K562 (cell line): Measurements from ENCODE around the gene HSF5. TPM values are rescaled to one million over a fixed set of nuclear protein-coding genes. Genes with fewer than 3 reads are reported as not detected.

Experiments used
- ATAC-seq: fragments of 200-7000 bp; cut with Tn5 transposase; 3 replicates; pipeline ENCODE4 v1.9.1; 2020; ENCODE audit warnings: moderate library complexity
- BruUV-seq: library from RNA; stranded (reverse); fragments of 400-500 nt; replicated peaks from 2 replicates; lab custom pipeline; 2021; lab: Mats Ljungman, UMichigan
- CTCF ChIA-PET: fragments of 300-600 bp; formaldehyde crosslinking; extraction: SDS; loops from one replicate; lab custom pipeline; 2021; ENCODE audit warnings: low intra/inter-chr PET ratio; lab: Yijun Ruan, JAX
- POLR2A ChIA-PET: fragments of 300-600, 350-650 bp; sonication (Branson Sonifier 250); formaldehyde crosslinking; extraction: SDS; loops from one replicate; lab custom pipeline; 2021; ENCODE audit warnings: antibody characterized with exemption, inconsistent platforms; lab: Yijun Ruan, JAX
- DNase-seq, 4 experiments: peaks; one replicate each; pipeline versions ENCODE4 v3.0.0 to v3.0.0-alpha.2; 2011 to 2018; ENCODE audit warnings: low spot score in 3 of 4, mixed read lengths in 3 of 4; ENCODE audit errors: extremely low read depth in 1 of 4
- FAIRE-seq: peaks from 2 replicates; lab custom pipeline; 2011; peaks lifted over from hg19 to GRCh38; lab: Jason Lieb, UNC
- H2AFZ ChIP-seq: 2 replicates; pipeline ENCODE4 v1.6.0; 2011; ENCODE audit warnings: low read depth, low read length, control low read depth, inconsistent platforms
- H3K27ac ChIP-seq: fragments of 200-600 bp; 3 replicates; pipeline ENCODE4 v1.8.0; 2011; ENCODE audit warnings: low read depth, mild to moderate bottlenecking, control low read depth, inconsistent platforms, low read length, moderate library complexity, mixed read lengths; ENCODE audit errors: extremely low read depth
- H3K27me3 ChIP-seq, 2 experiments: fragments of 300-600 bp in 1 of 2; 2 replicates in 1 of 2; 3 replicates in 1 of 2; pipeline versions ENCODE4 v1.6.0 to v1.8.0; 2011; ENCODE audit warnings: inconsistent platforms in 2 of 2, low read length in 2 of 2, mild to moderate bottlenecking in 1 of 2, mixed read lengths in 1 of 2, moderate library complexity in 1 of 2; ENCODE audit not compliant: control insufficient read depth in 2 of 2, insufficient read depth in 2 of 2
- H3K36me3 ChIP-seq: fragments of 300-600 bp; 3 replicates; pipeline ENCODE4 v1.8.0; 2011; ENCODE audit warnings: mild to moderate bottlenecking, low read length, inconsistent platforms; ENCODE audit not compliant: control insufficient read depth, insufficient read depth
- H3K4me1 ChIP-seq, 2 experiments: fragments of 200-600 bp in 1 of 2; replicated peaks in 1 of 2; 2 replicates in 1 of 2; 3 replicates in 1 of 2; pipeline versions ENCODE4 v1.5.1 to v1.8.0; 2011; ENCODE audit warnings: inconsistent platforms in 2 of 2, low read length in 2 of 2, mild to moderate bottlenecking in 1 of 2, mixed read lengths in 1 of 2, moderate library complexity in 1 of 2; ENCODE audit not compliant: control insufficient read depth in 2 of 2, insufficient read depth in 2 of 2
- H3K4me2 ChIP-seq: 2 replicates; pipeline ENCODE4 v1.6.1; 2011; ENCODE audit warnings: low read length, control low read depth, inconsistent platforms, mixed read lengths; ENCODE audit not compliant: insufficient read depth
- H3K4me3 ChIP-seq: fragments of 200-600 bp; sonication (generic), shearing (Covaris generic); 2 replicates; pipeline ENCODE4 v1.5.1; 2016; ENCODE audit warnings: control low read depth, inconsistent platforms
- H3K79me2 ChIP-seq: fragments of 200-600 bp; 3 replicates; pipeline ENCODE4 v1.8.0; 2011; ENCODE audit warnings: low read length, inconsistent platforms; ENCODE audit not compliant: control insufficient read depth, insufficient read depth
- H3K9ac ChIP-seq, 2 experiments: 2 replicates each; pipeline versions ENCODE4 v1.6.0 to v1.6.1; 2011; ENCODE audit warnings: low read depth in 2 of 2, low read length in 2 of 2, control low read depth in 1 of 2, inconsistent platforms in 1 of 2, mild to moderate bottlenecking in 1 of 2, mixed read lengths in 1 of 2; ENCODE audit not compliant: insufficient read depth in 1 of 2
- H3K9me1 ChIP-seq: one replicate; pipeline ENCODE4 v1.6.0; 2011; ENCODE audit warnings: inconsistent platforms, mild to moderate bottlenecking, low read length, moderate library complexity; ENCODE audit not compliant: control insufficient read depth, insufficient read depth
- H3K9me3 ChIP-seq: replicated peaks from 2 replicates; pipeline ENCODE4 v1.5.1; 2011; ENCODE audit warnings: low read depth, low read length, inconsistent platforms; ENCODE audit not compliant: control insufficient read depth, insufficient read depth
- H4K20me1 ChIP-seq: replicated peaks from 2 replicates; pipeline ENCODE4 v1.6.1; 2011; ENCODE audit warnings: low read length, inconsistent platforms, mixed read lengths; ENCODE audit not compliant: control insufficient read depth, insufficient read depth
- KLF16 ChIP-seq: IDR thresholded peaks from 2 replicates; pipeline ENCODE4 v1.6.1; 2016; ENCODE audit warnings: antibody characterized with exemption
- MIER1 ChIP-seq: fragments of 450-650 bp; IDR thresholded peaks from 2 replicates; pipeline ENCODE4 v1.6.1; 2016; ENCODE audit warnings: antibody characterized with exemption, mild to moderate bottlenecking, low read depth
- NFE2 ChIP-seq: IDR thresholded peaks from 2 replicates; pipeline ENCODE4 v1.6.1; 2014; ENCODE audit warnings: antibody characterized with exemption, low read depth
- NFYB ChIP-seq: IDR thresholded peaks from 2 replicates; pipeline ENCODE4 v1.6.1; 2011; ENCODE audit warnings: mild to moderate bottlenecking, moderate library complexity; ENCODE audit not compliant: insufficient read length; ENCODE audit errors: extremely low read depth
- PHF20 ChIP-seq: fragments of 450-650 bp; IDR thresholded peaks from 2 replicates; pipeline ENCODE4 v1.6.1; 2018; ENCODE audit not compliant: partially characterized antibody
- ZC3H4 ChIP-seq: sonication (generic); formaldehyde crosslinking; IDR thresholded peaks from 2 replicates; pipeline ENCODE4 v1.9.0; 2021; ENCODE audit warnings: missing genetic modification reagents, borderline replicate concordance
- ZNF586 ChIP-seq: fragments of 450-650 bp; formaldehyde crosslinking; conservative IDR thresholded peaks from 2 replicates; pipeline ENCODE4 v1.4.0; 2020; ENCODE audit warnings: mild to moderate bottlenecking, moderate library complexity
- WGBS: fragments of 100-300 bp; shearing (Covaris generic); methylation state at CpG from one replicate; pipeline ENCODE4 v1.1.6; 2016; ENCODE audit warnings: low coverage, mixed read lengths; ENCODE audit not compliant: insufficient coverage; ENCODE audit errors: missing lambda C conversion rate; 5-methylcytosine and 5-hydroxymethylcytosine counted together
- in situ Hi-C: fragments of 300-500 bp; cut with MboI; formaldehyde crosslinking; loops from 4 replicates; pipeline ENCODE4 v1.15.0; 2018; ENCODE audit warnings: inconsistent platforms, mixed read lengths
- intact Hi-C: fragments of 100-400 bp; cut with micrococcal nuclease; formaldehyde crosslinking; loops from 2 replicates; pipeline ENCODE4 v1.14.2; 2022
- polyA plus RNA-seq, 8 experiments: library from polyadenylated mRNA; depleted of rRNA in 4 of 8; stranded (reverse) in 5 of 8; unstranded in 3 of 8; fragments of >200 nt; fragmentation: Nextera tagmentation in 2 of 8; fragmentation: Illumina TruSeq in 1 of 8; extraction: Ambion mirVana in 2 of 8; extraction: Trizol in 1 of 8; gene quantifications; 2 replicates each; pipeline versions ENCODE4 v1.2.1 to v1.2.3, GENCODE V29; 2011 to 2014; ENCODE audit warnings: inconsistent platforms in 1 of 8, missing spikeins in 1 of 8
- total RNA-seq, 7 experiments: library from RNA; depleted of rRNA in 6 of 7; stranded (reverse); fragments of >200 nt in 6 of 7; fragmentation: Illumina TruSeq in 2 of 7; extraction: Trizol in 2 of 7; gene quantifications; 2 replicates each; pipeline versions ENCODE4 v1.2.1 to v1.2.3, GENCODE V29; 2011 to 2021; ENCODE audit warnings: low replicate concordance in 1 of 7

The HSF5 gene
- total and polyA plus RNA-seq, 9 of the 15 experiments (the other 6 are each of a cell fraction or from before 2014, with no cell fraction given) = 0.04 TPM; not detected in 8

DNA sequence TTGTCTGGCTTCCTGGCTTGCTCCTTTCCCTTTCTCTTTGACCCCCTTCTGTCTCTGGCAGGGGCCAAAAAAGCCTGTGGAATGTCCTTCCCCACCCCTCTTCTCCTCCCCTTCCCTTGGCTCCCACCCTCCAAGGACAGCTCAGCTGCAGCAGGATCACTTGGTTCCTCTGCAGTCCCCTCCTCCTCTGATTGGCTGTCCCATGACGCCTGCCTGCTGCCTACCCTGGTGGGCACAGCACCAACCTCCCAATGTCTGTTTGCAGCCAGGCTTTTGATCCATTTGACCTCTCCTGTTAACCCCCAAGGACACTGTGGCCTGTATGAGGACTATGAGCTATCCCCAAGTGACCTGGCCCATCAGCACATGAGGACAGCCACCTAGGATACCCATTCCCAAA, 41.1 kb upstream of the HSF5 start:
- in situ Hi-C loops (no loop called here), intact Hi-C loops (no loop called here)
- Histone ChIP-seq H3K4me2 (no peak overlapping the region), H3K27me3 (no peaks in the 10 kb centered on the region), H3K9me1 (no peaks in the 10 kb centered on the region), H3K4me3 (no peak overlapping the region), H3K79me2 (no peaks in the 10 kb centered on the region), H2AFZ (no peak overlapping the region), H3K9me3 (no peaks in the 10 kb centered on the region), H4K20me1 (peaks cover 4% of the 10 kb centered on the region), H3K4me1 (peaks cover 2 to 16% of the 10 kb centered on the region in 2 experiments; a peak in 4 of 5 replicates), H3K27ac (no peak overlapping the region), H3K9ac (no peak overlapping the region), H3K36me3 (no peaks in the 10 kb centered on the region)
- FAIRE-seq = no peak
- no peak for DNase-seq
- WGBS = 13% methylated on average over 1 of the region's 1 CpG
- no peak for ATAC-seq
- no TSS peak for BruUV-seq
- TF ChIP-seq PHF20 = no peak
- TF ChIP-seq NFYB = peak; percentile 12
- CTCF ChIA-PET = no interaction called here
- POLR2A ChIA-PET = interaction anchor here (0.5 to 2.1 kb wide), 6 partner anchors 9 to 191 kb away, joined by 3 to 7 read pairs (median 5); partner anchors contain the start of gene MTMR4

DNA sequence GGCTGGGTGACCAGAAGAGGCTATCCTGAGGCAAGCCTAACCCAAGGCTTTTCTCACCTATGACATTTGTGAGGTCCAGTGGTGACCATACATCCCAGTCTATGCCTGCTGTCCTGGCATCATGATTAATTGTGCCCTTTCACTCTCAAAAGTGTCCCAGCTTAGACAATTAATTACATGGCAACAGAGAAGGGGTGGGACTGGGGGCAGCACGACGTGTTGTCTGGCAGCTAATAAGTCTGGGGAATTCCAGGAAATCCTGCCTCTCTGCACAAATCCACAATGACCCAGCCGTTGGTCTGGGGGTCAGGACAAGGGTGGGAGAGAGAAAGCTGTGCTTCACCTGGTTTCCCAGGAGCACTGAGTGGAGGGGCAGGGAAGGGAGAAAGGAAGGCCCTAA, 40.2 kb upstream of the HSF5 start:
- Histone ChIP-seq H3K9ac (no peak overlapping the region), H3K4me3 (no peak overlapping the region), H3K4me1 (peaks cover 2 to 16% of the 10 kb centered on the region in 2 experiments; a peak in 4 of 5 replicates), H3K4me2 (no peak overlapping the region), H3K27ac (no peak overlapping the region), H3K9me1 (no peaks in the 10 kb centered on the region), H3K36me3 (no peaks in the 10 kb centered on the region), H3K27me3 (no peaks in the 10 kb centered on the region)
- ChIA-PET CTCF (no interaction called here), POLR2A (interaction anchor here (1.0 to 2.1 kb wide), 5 partner anchors 8 to 22 kb away, joined by 3 to 7 read pairs (median 4); partner anchors contain the start of gene MTMR4)
- DNase-seq = no peak
- WGBS = 0% methylated on average over 3 of the region's 3 CpGs
- no peak for FAIRE-seq
- ATAC-seq = no peak
- no TSS peak for BruUV-seq
- intact Hi-C loops = no loop called here
- TF ChIP-seq NFE2 (no peak), KLF16 (no peak), ZC3H4 (no peak), ZNF586 (no peak), MIER1 (no peak)
- TF ChIP-seq, all 486 proteins: peak for 0
- H2AFZ ChIP-seq = no peak overlapping the region
- in situ Hi-C loops = no loop called here
- no peaks in the 10 kb centered on the region for H3K9me3 ChIP-seq
- no peaks in the 10 kb centered on the region for H3K79me2 ChIP-seq
- H4K20me1 ChIP-seq = peaks cover 4% of the 10 kb centered on the region
